Vagina (tissue), 2 donors: ENCODE results near the gene RGL1. TPM values are rescaled to one million over a fixed set of nuclear protein-coding genes. Genes with fewer than 3 reads are reported as not detected.
A peak's percentile ranks its signal among the peaks of the same experiment; 100 is the strongest.

Experiments
- DNase-seq, 2 donors: peaks; one replicate each; pipeline ENCODE4 v3.0.0-alpha.2; 2017; ENCODE audit errors: extremely low spot score in 2 of 2
- H3K27ac ChIP-seq: fragments of 200-600 bp; sonication (generic); one replicate; pipeline ENCODE4 v1.5.1; 2019
- H3K27me3 ChIP-seq: fragments of 200-600 bp; sonication (generic); one replicate; pipeline ENCODE4 v1.5.1; 2019
- H3K36me3 ChIP-seq, 2 donors: fragments of 200-600 bp; sonication (generic); one replicate each; pipeline ENCODE4 v1.5.1; 2017 to 2019
- H3K4me1 ChIP-seq: fragments of 200-600 bp; sonication (generic); one replicate; pipeline ENCODE4 v1.5.1; 2019
- H3K4me3 ChIP-seq, 2 donors: fragments of 200-600 bp; sonication (generic); 1 replicate in 1 of 2; 2 replicates in 1 of 2; pipeline ENCODE4 v1.5.1; 2016 to 2019
- H3K9me3 ChIP-seq: fragments of 200-600 bp; sonication (generic); one replicate; pipeline ENCODE4 v1.5.1; 2019
- POLR2A ChIP-seq, 2 donors: fragments of 450-650 bp; IDR thresholded peaks; one replicate each; pipeline ENCODE4 v1.6.1; 2017; ENCODE audit warnings: antibody characterized with exemption in 2 of 2, mild to moderate bottlenecking in 2 of 2, moderate library complexity in 2 of 2
- POLR2AphosphoS5 ChIP-seq, 2 donors: sonication (generic); formaldehyde crosslinking; IDR thresholded peaks; one replicate each; pipeline ENCODE4 v1.9.0; 2017; ENCODE audit warnings: antibody characterized with exemption in 2 of 2, mild to moderate bottlenecking in 2 of 2, low read depth in 1 of 2; ENCODE audit not compliant: insufficient read depth in 1 of 2
- intact Hi-C: fragments of 100-400 bp; cut with DNase I; formaldehyde crosslinking; loops from one replicate; pipeline ENCODE4 v1.15.1; 2023
- total RNA-seq: library from RNA; depleted of rRNA; stranded (reverse); fragments of >200 nt; gene quantifications from one replicate; pipeline ENCODE4 v1.2.3, GENCODE V29; 2016
- TF ChIP-seq, protein P1 (sequence below), 3 experiments: fragments of 450-650 bp in 2 of 3; fragments of 200-600 bp in 1 of 3; sonication (generic) in 1 of 3; IDR thresholded peaks; one replicate each; pipeline ENCODE4 v1.5.1; 2017 to 2019; ENCODE audit warnings: antibody characterized with exemption in 3 of 3, mild to moderate bottlenecking in 2 of 3, moderate library complexity in 2 of 3

The RGL1 gene
- total RNA-seq, 1 donor from 2014 or later: 23.1 TPM

GRCh38 chr1:183816110-183816509 lies 11.2 kb downstream of the RGL1 start:
- TF ChIP-seq, protein P1, sequence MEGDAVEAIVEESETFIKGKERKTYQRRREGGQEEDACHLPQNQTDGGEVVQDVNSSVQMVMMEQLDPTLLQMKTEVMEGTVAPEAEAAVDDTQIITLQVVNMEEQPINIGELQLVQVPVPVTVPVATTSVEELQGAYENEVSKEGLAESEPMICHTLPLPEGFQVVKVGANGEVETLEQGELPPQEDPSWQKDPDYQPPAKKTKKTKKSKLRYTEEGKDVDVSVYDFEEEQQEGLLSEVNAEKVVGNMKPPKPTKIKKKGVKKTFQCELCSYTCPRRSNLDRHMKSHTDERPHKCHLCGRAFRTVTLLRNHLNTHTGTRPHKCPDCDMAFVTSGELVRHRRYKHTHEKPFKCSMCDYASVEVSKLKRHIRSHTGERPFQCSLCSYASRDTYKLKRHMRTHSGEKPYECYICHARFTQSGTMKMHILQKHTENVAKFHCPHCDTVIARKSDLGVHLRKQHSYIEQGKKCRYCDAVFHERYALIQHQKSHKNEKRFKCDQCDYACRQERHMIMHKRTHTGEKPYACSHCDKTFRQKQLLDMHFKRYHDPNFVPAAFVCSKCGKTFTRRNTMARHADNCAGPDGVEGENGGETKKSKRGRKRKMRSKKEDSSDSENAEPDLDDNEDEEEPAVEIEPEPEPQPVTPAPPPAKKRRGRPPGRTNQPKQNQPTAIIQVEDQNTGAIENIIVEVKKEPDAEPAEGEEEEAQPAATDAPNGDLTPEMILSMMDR (IDR thresholded peaks at IDR 0.05): no peak
- TF ChIP-seq POLR2A (IDR thresholded peaks at IDR 0.05) (no peak), POLR2AphosphoS5 (IDR thresholded peaks at IDR 0.05; ENCODE audit: insufficient read depth in 1 of 2, low read depth in 1 of 2) (no peak)
- no peak overlapping the region for H3K4me3 ChIP-seq
- intact Hi-C loops: no loop called here
- H3K27me3 ChIP-seq: no peaks in the 10 kb centered on the region
- H3K36me3 ChIP-seq: no peaks in the 10 kb centered on the region
- no peaks in the 10 kb centered on the region for H3K9me3 ChIP-seq
- no peak for DNase-seq
- H3K4me1 ChIP-seq: peaks cover 71% of the 10 kb centered on the region
- H3K27ac ChIP-seq: no peak overlapping the region

- H3K36me3 ChIP-seq: no peaks in the 10 kb centered on the region
- no peak overlapping the region for H3K4me3 ChIP-seq
- H3K9me3 ChIP-seq: no peaks in the 10 kb centered on the region
- H3K27me3 ChIP-seq: no peaks in the 10 kb centered on the region
- peaks cover 71% of the 10 kb centered on the region for H3K4me1 ChIP-seq
- DNase-seq: no peak
- peak overlapping the region; percentile 42 for H3K27ac ChIP-seq
- intact Hi-C loops: no loop called here
- TF ChIP-seq, protein P1 (IDR thresholded peaks at IDR 0.05): no peak
- TF ChIP-seq POLR2AphosphoS5 (IDR thresholded peaks at IDR 0.05; ENCODE audit: insufficient read depth in 1 of 2, low read depth in 1 of 2): no peak
- no peak for TF ChIP-seq POLR2A (IDR thresholded peaks at IDR 0.05)
Measured at GRCh38 chr1:183817576-183818288, 12.8 kb downstream of the RGL1 start.

DNA sequence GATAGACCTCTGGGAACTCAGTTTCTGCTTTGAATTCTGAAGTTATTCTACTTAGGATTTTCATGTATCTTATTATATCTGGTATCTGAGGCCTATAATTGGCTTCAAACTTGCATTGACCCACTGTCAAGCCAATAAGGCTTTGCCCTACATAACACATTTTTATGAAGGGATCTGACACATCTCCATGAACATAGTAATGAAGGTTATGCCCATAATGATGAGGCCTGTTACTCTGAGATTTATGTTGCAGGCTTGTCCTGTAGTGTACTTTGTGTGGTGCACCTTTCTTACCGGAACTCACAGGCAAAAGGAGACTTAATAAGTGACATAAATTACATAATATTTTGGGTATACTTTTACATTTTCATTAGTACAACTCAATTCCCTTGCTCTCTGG lies 14.1 kb downstream of the RGL1 start:
- intact Hi-C loops: no loop called here
- H3K27me3 ChIP-seq: no peaks in the 10 kb centered on the region
- no peaks in the 10 kb centered on the region for H3K36me3 ChIP-seq
- H3K4me1 ChIP-seq: peaks cover 67% of the 10 kb centered on the region
- H3K9me3 ChIP-seq: no peaks in the 10 kb centered on the region
- H3K27ac ChIP-seq: no peak overlapping the region
- DNase-seq: no peak
- TF ChIP-seq, protein P1 (IDR thresholded peaks at IDR 0.05): no peak
- no peak for TF ChIP-seq POLR2A (IDR thresholded peaks at IDR 0.05)
- TF ChIP-seq POLR2AphosphoS5 (IDR thresholded peaks at IDR 0.05; ENCODE audit: insufficient read depth in 1 of 2, low read depth in 1 of 2): no peak
- no peak overlapping the region for H3K4me3 ChIP-seq

DNA sequence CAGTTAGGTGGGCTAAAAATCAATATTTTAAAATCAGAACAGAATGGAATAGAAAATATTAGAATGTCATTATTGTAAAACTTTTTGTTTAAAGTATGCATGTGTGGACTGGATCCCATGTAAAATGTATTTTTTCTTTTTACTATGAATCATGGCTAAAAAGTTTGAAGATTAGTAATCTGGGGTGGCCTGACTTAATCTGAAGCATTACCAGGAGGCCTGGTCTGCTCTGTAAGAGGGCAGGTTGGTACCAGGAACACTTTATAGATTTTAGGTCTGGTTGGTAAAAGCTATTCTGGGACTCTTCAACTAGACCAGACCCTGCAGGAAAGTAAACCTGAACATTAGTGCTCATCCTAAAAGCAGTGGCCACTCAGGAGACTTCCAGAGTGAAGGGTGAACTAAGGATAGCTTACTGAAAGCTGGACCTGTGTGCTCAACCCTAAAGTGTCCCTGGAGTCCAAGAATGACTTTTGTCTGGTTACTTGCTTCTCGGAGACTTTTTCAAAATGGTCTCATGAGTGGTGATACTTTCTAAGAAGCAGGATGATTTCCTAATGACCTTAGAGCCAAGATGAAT lies 16.5 kb downstream of the RGL1 start:
- DNase-seq: no peak
- Histone ChIP-seq H3K36me3 (no peaks in the 10 kb centered on the region), H3K9me3 (no peaks in the 10 kb centered on the region), H3K27me3 (no peaks in the 10 kb centered on the region), H3K4me3 (no peak overlapping the region), H3K27ac (peak overlapping the region; percentile 57), H3K4me1 (peaks cover 47% of the 10 kb centered on the region)
- intact Hi-C loops: no loop called here
- no peak for TF ChIP-seq POLR2AphosphoS5 (IDR thresholded peaks at IDR 0.05; ENCODE audit: insufficient read depth in 1 of 2, low read depth in 1 of 2)

- H3K27ac ChIP-seq: peak overlapping the region; percentile 57
- intact Hi-C loops: no loop called here
Measured at GRCh38 chr1:183821889-183822611, 17.1 kb downstream of the RGL1 start.

More at GRCh38 chr1:183821889-183822611, 17.1 kb downstream of the RGL1 start:
- no peaks in the 10 kb centered on the region for H3K9me3 ChIP-seq
- H3K36me3 ChIP-seq: no peaks in the 10 kb centered on the region
- peak in 1 of 2 donors; percentile 30 for TF ChIP-seq POLR2AphosphoS5 (IDR thresholded peaks at IDR 0.05; ENCODE audit: insufficient read depth in 1 of 2, low read depth in 1 of 2)
- TF ChIP-seq, protein P1 (IDR thresholded peaks at IDR 0.05): no peak
- H3K27me3 ChIP-seq: no peaks in the 10 kb centered on the region
- no peak overlapping the region for H3K4me3 ChIP-seq
- peaks cover 41% of the 10 kb centered on the region for H3K4me1 ChIP-seq
- no peak for DNase-seq
